ENCODE measurements around the gene SLC5A9. TPM values are rescaled to one million over a fixed set of nuclear protein-coding genes. Genes with fewer than 3 reads are reported as not detected.

SLC5A9 gene
- total and polyA plus RNA-seq, 3 donors from 2014 or later, result 1.4 to 3.0 (median 2.3) TPM

DNA sequence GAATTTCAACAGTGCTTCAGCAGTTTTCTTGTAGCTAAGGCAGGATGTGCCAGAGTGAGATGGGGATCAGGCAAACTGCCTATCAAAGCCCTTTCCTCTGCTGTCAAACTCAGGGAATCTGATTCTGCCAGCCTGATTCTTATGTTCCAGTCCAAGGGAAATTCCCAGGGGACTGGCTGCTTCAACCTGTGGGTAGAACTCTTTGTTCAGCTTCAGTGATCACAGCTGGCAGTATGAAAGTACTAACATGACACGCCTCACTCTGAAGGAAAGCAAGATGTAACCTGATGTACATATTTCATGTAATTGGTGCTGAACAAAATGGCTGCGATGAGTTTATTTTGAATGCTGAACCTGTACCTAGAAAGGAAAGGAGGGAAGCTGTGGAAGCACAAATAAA, 40.1 kb upstream of the SLC5A9 start:
- TF ChIP-seq, protein P1, sequence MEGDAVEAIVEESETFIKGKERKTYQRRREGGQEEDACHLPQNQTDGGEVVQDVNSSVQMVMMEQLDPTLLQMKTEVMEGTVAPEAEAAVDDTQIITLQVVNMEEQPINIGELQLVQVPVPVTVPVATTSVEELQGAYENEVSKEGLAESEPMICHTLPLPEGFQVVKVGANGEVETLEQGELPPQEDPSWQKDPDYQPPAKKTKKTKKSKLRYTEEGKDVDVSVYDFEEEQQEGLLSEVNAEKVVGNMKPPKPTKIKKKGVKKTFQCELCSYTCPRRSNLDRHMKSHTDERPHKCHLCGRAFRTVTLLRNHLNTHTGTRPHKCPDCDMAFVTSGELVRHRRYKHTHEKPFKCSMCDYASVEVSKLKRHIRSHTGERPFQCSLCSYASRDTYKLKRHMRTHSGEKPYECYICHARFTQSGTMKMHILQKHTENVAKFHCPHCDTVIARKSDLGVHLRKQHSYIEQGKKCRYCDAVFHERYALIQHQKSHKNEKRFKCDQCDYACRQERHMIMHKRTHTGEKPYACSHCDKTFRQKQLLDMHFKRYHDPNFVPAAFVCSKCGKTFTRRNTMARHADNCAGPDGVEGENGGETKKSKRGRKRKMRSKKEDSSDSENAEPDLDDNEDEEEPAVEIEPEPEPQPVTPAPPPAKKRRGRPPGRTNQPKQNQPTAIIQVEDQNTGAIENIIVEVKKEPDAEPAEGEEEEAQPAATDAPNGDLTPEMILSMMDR (IDR thresholded peaks at IDR 0.05), result no peak
- TF ChIP-seq POLR2A (IDR thresholded peaks at IDR 0.05), result no peak
- H3K27ac ChIP-seq, result no peak overlapping the region
- no peaks in the 10 kb centered on the region for H3K9me3 ChIP-seq
- 90 to 92% methylated on average over 2 of the region's 2 CpGs for WGBS, 2 donors
- DNase-seq, result no peak
- no peaks in the 10 kb centered on the region for H3K4me1 ChIP-seq
- no peak overlapping the region for H3K4me3 ChIP-seq
- no peaks in the 10 kb centered on the region for H3K27me3 ChIP-seq
- H3K36me3 ChIP-seq (ENCODE audit: low read depth, missing control alignments), result no peaks in the 10 kb centered on the region
- intact Hi-C loops (cut with DNase I; ENCODE audit: low total_unique reads), result no loop called here

DNA sequence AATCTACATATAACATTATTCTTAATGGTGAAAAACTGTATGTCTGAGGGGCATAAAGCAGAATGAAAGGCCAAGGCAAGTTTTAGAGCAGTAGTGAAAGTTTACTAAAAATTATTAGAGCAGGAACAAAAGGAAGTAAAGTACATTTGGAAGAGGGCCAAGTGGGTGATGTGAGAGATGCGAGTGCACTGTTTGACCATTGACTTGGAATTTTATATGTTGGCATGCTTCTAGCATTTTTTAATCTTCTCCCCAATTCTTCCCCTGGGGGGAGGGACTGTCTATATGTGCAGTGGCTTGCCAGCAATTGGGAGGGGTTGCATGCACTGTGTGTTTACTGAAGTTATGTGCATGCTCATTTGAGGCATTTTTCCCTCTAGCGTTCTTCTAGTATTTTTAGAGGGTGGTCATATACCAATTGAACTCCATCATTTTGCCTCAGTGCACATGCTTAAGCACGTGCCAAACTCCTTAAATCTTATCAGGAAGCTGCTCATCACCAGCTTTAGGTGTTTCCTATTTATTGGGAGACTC, 36.1 kb upstream of the SLC5A9 start:
- no peaks in the 10 kb centered on the region for H3K4me1 ChIP-seq
- no peak overlapping the region for H3K27ac ChIP-seq
- no peaks in the 10 kb centered on the region for H3K9me3 ChIP-seq
- WGBS, 2 donors, result 55 to 56% methylated on average over 3 of the region's 3 CpGs
- TF ChIP-seq POLR2A (IDR thresholded peaks at IDR 0.05), result no peak
- TF ChIP-seq, protein P1 (IDR thresholded peaks at IDR 0.05), result no peak
- H3K27me3 ChIP-seq, result no peaks in the 10 kb centered on the region
- no peaks in the 10 kb centered on the region for H3K36me3 ChIP-seq (ENCODE audit: low read depth, missing control alignments)
- DNase-seq, result no peak
- intact Hi-C loops (cut with DNase I; ENCODE audit: low total_unique reads), result no loop called here
- H3K4me3 ChIP-seq, result no peak overlapping the region

DNA sequence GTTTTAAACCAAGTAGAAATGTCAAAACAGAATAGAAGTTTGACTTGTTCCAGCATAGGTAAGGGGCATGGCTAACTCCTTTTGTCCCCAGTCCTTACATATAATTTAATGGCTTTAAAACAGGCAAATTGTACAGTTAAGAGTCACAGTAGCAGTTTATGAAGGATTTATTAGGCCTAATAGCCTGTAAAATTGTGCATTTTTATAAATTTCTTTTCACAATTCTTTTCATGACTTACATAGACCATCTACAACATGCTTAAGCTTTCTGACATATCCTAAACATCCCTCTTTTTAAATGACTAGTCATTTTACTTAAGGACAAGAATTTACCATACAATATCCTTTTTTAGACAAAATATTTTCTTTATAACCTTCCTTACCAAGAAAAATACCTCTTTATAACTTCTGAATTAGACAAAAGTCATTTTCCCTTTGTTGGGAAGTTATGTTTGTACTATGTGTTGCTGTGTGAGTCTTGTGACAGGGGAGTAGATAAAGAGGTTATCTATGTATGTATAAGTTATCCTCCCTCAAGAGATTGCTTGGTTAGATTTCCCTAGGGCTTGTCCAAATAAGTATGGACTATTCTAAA, 34.5 kb upstream of the SLC5A9 start:
- H3K27ac ChIP-seq, result no peak overlapping the region
- no peak for DNase-seq
- TF ChIP-seq POLR2A (IDR thresholded peaks at IDR 0.05), result no peak
- TF ChIP-seq, protein P1 (IDR thresholded peaks at IDR 0.05), result no peak
- H3K4me3 ChIP-seq, result no peak overlapping the region
- no peaks in the 10 kb centered on the region for H3K27me3 ChIP-seq
- intact Hi-C loops (cut with DNase I; ENCODE audit: low total_unique reads), result no loop called here
- no peaks in the 10 kb centered on the region for H3K36me3 ChIP-seq (ENCODE audit: low read depth, missing control alignments)
- no peaks in the 10 kb centered on the region for H3K4me1 ChIP-seq
- no peaks in the 10 kb centered on the region for H3K9me3 ChIP-seq

DNA sequence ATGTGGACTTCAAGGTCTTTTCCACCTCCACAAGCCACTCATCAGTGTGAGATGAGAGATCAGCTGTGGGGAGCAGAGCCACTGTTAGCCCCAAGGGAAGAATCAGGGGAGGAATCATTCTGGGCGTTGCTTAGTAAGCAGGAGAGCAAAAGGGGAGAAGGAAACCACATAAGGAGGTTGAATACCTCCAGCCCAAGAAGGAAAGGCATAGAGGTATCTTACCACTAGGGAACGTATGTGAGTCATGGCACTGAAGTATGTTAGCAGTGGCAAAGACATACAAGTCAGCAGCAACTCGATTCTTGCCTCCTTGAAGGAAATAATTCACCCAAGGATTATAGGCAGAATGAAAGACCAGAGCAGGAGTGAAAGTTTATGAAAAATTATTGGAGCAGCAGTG, 31.6 kb upstream of the SLC5A9 start:
- H3K9me3 ChIP-seq, result no peaks in the 10 kb centered on the region
- no peaks in the 10 kb centered on the region for H3K27me3 ChIP-seq
- TF ChIP-seq, protein P1 (IDR thresholded peaks at IDR 0.05), result no peak
- no peak for TF ChIP-seq POLR2A (IDR thresholded peaks at IDR 0.05)
- H3K27ac ChIP-seq, result no peak overlapping the region
- DNase-seq, result no peak
- no peak overlapping the region for H3K4me3 ChIP-seq
- no peaks in the 10 kb centered on the region for H3K36me3 ChIP-seq (ENCODE audit: low read depth, missing control alignments)
- intact Hi-C loops (cut with DNase I; ENCODE audit: low total_unique reads), result no loop called here
- WGBS, 2 donors, result 63 to 77% methylated on average over 3 of the region's 3 CpGs
- no peaks in the 10 kb centered on the region for H3K4me1 ChIP-seq

DNA sequence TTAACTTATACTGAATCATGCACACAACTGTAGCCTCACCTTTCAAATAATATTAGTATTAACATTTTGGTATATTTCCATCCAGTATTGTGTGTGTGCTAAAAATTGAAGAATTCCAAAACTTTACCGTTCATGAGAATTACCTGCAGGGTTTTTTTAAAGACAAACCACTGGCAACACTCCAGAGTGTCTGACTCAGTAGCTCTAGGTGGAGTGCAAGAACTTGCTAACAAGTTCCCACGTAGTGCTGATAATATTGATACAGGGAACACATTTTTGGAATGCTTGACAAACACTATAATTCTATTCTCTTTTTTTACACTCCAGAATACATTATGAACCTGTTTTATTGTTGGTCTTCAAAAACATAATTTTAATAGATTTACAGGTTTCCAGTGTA, 27.7 kb upstream of the SLC5A9 start:
- Histone ChIP-seq H3K4me1 (no peaks in the 10 kb centered on the region), H3K36me3 (ENCODE audit: low read depth, missing control alignments) (no peaks in the 10 kb centered on the region), H3K27ac (no peak overlapping the region), H3K27me3 (no peaks in the 10 kb centered on the region), H3K4me3 (no peak overlapping the region), H3K9me3 (no peaks in the 10 kb centered on the region)
- intact Hi-C loops (cut with DNase I; ENCODE audit: low total_unique reads), result no loop called here
- WGBS, 2 donors, result 56 to 70% methylated on average over 2 of the region's 2 CpGs
- DNase-seq, result no peak
- TF ChIP-seq, protein P1 (IDR thresholded peaks at IDR 0.05), result no peak
- TF ChIP-seq POLR2A (IDR thresholded peaks at IDR 0.05), result no peak

All from testis (tissue), 3 donors.